HG02610 (cell line): ENCODE results near the gene MMP24.
A peak's percentile ranks its signal among the peaks of the same experiment; 100 is the strongest.
"Not testable (repeated sequence)": the region's sequence is repeated elsewhere in the genome, so short reads cannot be mapped to it uniquely, and the experiment has no call there.

ENCODE experiments used
- ATAC-seq: cut with Tn5 transposase; IDR thresholded peaks from one replicate; pipeline ENCODE4 v1.9.1; 2021; ENCODE audit warnings: mild to moderate bottlenecking, moderate library complexity; ENCODE audit not compliant: unreplicated experiment

Gene MMP24

DNA sequence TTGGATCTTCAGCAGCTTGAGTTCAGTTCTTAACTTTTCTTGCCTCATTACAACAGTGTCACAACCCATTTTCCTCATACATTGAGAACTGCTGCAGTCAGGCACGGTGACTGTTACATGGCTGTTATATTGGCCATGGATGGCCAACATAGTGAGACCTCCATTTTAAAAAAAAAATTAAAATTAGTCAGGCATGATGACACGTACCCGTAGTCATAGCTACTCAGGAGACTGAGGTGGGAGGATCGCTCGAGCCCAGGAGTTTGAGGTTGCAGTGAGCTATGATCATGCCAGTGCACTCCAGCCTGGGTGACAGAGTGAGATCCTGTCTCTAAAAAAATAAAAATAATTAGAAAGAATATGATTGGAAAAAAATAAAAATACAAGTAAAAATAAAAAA, 9.9 kb upstream of the MMP24 start:
- ATAC-seq: no peak

DNA sequence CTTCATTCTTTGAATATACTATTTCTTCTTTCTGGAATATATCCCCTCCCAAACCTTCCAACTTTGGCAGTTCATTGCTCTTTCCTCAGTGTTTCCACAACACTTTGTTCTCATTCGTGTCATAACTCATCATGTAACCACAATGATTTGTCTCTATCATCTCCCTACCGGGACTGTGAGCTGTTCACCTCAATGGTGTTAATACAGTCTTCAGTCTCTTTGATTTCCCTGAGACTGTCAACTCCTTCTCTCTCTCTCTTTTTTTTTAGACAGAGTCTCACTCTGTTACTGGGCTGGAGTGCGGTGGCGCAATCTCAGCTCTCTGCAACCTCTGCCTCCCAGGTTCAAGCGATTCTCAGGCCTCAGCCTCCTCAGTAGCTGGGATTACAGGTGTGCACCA, 2.5 kb upstream of the MMP24 start:
- no peak for ATAC-seq

DNA sequence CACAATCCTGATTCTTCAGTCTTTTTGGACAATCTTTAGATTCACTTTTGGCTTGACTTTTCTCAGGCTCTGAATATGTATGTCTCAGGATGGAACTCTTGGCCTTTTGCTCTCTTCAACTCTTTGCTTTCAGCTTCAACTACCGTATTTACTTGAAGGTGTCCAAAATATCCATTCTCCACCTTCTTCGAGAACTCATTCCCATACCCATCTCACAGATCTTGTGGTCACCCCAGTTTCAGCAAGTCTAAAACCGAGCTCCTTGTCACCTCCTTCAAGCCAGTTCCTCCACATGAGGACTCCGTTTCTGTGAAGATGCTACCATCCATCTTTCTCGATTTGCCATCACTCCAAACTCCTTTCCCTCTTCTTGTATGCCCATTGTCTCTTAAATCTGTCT, 2.0 kb upstream of the MMP24 start:
- no peak for ATAC-seq

DNA sequence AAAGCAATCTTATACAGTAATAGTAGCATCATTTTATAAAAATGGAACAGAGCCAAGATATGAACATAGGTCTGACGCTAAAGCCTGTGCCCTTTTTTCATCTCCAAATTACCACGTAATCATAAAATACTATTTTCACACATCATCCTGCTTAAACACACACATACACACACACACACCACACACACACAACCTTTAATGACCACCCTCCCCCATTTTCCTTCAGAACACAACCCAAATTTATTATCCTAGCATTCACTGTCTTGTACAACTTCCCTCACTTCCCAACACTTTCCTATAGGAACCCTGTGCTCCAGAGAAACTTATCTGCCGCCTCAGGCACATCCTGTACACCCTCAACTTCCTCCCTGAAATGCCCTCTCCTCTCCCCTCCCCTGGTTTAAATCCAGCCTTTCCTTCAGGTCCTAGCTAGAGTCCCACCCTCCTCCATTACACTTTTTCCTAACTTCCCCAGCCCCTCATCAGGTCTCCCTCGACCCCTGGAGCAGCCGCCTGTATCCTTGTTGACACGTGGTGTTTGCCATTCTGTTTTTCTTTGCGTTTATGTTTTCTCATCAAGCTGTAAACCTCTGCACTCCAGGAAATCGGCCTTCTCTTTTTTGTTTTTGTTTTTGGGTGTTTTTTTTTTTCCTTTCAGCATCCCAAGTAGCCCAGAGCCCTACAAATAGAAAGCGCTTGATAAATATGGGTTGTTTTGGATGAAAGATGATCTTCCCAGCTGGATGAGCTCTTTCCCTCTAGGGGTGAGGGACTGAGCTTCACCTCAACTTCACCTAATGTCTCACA, 968 bp upstream of the MMP24 start:
- ATAC-seq: no peak

DNA sequence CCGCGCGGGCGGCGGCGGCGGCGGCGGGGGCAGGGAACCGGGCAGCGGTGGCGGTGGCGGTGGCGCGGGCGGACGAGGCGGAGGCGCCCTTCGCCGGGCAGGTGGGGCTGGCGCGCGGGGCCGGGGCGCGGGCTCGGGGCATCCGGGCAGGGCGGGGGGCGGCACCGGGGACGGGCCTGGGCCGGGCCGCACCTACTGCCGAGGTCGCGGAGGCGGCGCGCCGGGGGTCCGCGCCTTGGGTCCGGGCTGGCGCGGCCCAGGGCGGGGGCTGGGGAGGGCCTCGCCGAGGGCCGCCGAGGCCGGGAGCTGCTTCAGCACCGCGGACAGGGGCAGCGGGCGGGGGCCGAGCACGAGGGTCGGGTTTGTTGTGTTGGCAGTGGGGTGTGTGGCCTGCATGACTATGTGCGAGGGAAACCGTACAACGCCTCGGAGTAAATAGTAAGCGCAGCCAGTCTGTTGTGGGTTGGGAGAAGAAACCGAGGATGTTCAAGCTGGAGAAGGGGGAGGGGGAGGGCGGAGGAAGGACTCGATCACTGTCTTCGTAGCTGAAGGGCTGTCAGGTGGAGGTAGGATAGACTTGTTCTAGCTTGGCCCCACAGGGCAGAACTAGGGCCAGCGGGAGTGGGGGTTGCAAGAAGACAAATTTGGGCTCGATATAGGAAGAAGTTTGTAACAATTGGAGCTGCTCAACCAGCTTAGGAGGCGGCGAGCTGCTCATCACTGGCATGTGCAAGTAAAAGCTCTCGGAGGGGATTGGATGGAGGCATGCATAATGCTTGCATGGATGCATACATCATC, 593 bp downstream of the MMP24 start:
- ATAC-seq: no peak

DNA sequence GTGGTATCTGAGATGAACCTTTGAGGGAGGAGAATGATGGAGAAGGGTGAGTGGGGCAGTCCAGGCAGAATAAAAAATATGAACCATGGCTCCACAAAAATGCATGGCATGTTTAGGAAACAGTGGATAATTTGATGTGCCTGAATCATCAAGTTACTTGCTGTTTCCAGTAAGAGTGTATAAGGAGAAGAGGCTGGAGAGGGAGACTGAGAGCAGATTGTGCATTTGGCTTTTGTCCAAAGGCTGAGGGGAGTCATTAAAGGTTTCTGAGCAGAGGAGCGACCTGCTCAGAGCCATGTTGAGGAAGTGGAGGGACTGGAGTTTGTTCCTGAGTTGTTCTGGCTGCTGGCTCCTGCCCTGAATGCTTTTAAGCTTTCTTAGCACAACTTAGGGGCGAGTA, 6.1 kb downstream of the MMP24 start:
- ATAC-seq: no peak

DNA sequence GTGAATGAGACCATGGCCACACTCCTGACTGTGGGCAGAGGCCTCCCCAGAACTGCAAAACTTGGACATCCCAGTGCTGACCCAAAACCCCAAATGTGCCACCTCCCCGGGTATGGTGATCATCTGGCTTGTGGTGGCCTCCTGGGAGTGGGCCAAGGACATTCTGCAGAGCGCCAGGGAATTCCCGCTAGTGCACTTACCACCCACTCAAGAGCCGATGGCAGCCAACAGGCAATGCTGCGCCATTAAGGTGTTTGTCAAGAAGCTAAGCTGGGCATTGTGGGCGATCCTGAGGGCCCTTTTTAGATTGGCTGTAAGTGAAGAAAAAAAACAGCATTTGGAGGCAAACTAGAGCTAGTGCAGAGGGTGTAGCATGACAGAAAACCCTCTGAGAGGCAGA, 9.4 kb downstream of the MMP24 start:
- no peak for ATAC-seq

DNA sequence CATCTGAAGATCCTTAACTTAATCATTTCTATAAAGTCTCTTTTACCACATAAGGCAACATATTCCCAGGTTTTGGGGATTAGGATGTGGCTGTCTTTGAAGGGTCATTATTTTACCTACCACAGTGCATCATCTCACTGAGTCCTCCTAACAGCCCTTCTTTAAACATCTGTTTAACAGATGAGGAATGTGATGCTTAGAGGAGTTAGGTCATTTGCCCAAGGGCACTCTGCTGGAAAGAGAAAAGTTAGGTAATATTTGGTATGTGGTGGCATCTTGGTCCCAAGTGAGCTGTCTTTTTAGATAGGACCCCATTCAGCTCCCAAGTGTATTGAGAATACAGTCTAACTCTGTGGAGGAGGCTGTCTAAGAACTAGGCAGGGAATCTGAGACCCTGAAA, 11.0 kb downstream of the MMP24 start:
- ATAC-seq: no peak

DNA sequence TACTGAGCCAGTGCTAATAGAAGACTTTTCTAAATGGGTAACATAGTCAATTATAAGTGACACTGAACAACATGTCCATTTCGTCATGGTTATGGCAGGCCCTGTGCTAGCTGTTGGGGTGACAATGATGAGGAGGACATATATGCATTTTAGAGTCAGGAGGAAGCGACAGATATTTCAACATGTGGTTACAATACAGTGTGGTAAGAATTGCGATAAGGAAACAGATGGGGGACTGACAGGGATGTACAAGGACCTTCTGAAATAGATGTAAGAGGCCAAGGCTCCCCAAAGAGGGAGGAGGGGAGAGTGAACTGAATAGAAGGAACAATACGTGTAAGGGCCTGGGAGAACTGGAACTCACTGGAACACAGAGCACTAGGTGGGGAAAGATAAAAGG, 11.7 kb downstream of the MMP24 start:
- ATAC-seq: no peak

DNA sequence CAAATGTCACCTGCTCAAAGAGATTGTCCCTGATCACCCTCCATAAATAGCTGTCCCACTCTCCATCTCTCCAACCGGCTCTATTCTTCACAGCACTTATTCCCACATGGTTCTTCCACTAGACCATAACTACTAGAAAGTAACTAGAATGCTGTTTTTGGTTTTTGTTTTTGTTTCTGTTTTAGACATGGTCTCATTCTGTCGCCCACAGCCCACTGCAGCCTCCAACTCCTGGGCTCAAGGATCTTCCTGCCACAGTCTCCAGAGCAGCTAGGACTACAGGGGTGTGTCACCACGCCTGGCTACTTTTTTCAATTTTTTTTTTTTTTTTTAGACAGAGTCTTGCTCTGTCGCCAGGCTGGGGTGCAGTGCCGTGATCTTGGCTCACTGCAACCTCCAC, 12.2 kb downstream of the MMP24 start:
- ATAC-seq: no peak

DNA sequence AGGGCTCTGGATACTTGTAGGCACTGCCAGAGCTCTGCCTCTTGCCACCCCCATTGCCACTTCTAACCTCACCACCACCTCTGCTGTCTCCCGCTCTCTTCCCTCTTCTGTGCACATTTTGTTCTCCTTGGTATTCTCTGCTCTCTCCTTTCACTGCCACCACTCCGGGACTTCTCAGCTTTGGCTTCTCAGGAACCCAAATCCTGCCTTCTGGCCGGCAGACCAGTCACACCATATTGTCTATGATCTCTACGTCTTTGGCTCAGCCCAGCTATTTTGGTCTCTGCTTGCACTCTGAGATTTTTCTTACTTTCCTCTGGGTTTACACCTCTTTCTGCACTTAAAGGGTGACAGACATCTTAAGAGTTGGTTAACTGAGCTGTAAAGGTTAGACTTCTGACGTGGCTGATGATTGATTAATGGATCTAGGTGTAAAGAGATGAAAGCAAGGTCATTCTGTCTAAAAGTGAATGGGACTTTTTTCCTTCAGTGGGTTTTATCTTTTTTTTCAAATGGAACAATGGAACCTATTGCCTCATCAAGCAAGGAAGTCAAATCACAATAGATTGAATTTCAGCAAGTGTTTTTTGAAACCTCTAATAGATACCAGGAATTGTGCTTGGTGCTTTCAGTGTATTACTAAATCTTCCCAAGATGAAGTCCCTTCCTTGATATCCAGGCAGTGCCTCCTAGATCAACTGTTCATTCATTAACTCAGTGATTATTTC, 13.8 kb downstream of the MMP24 start:
- no peak for ATAC-seq

DNA sequence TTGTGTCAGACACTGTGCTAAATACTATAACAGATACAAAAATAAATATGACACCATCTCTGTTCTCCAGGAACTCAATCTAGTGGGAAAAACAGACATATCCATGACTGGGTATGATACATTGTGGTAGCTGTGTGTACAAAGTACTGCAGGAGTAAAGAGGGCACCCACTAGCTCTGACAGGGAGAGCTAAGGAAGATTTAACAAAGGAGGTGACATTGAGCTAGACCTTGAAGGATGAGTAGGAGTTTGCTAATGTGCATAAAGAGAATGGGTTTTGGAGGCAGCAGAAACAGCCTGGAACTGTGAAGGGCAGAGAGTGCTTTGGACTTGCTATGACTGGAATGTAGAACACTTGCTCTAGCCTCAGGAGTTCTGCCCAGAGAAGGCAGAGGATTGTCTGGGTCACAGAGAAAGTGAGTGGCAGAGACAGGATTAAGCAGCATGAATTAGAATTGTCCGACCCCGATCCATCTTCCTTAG, 14.4 kb downstream of the MMP24 start:
- no peak for ATAC-seq

DNA sequence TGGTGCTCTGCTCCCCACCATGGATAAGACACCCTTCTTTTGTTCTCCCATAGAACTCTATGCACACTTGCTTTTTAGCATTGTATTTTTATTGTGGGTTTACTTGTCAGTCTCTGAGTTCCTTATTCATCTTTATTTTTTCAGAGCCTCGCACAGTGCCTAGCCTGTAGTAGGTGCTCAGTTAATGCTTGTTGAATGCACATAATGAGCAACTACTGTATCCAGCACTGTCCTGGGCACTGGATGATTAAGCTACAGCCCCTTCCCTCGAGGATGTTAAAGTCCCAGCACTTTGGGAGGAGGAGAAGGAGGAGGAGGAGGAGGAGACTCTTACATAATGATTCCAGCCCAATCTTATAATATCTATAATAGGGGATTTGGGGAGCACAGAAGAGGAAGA, 16.8 kb downstream of the MMP24 start:
- ATAC-seq: no peak

DNA sequence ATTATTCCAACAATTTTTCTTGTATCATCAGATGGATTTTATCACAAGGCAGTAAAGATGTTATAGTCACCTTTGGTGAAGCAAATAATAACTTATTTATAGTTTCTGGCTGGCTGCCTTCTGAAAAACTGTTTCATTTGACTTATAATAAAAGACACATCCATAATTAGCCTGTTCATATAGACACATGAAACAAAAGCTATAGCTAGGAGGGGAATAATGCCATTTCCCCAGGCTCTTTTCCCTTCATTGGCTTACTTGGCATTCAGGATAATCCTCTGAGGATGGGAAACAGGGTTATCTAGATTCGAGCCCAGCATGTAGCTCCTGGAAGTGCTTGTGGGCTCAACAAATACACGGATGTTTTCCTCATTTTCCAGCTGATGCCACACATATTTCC, 17.5 kb downstream of the MMP24 start:
- ATAC-seq: no peak

DNA sequence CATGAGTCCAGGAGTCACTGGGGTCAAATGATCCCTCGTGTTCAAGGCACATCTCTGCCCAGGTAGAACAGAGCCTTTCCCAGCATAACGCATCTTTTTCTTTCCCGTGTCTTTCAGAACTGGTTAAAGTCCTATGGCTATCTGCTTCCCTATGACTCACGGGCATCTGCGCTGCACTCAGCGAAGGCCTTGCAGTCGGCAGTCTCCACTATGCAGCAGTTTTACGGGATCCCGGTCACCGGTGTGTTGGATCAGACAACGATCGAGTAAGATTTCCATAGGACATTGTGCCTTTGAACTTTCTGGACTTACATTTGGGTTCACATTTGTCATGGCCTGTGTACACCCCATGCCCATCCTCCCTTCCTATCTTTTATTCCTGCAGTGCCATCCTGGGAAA, 20.2 kb downstream of the MMP24 start:
- no peak for ATAC-seq

DNA sequence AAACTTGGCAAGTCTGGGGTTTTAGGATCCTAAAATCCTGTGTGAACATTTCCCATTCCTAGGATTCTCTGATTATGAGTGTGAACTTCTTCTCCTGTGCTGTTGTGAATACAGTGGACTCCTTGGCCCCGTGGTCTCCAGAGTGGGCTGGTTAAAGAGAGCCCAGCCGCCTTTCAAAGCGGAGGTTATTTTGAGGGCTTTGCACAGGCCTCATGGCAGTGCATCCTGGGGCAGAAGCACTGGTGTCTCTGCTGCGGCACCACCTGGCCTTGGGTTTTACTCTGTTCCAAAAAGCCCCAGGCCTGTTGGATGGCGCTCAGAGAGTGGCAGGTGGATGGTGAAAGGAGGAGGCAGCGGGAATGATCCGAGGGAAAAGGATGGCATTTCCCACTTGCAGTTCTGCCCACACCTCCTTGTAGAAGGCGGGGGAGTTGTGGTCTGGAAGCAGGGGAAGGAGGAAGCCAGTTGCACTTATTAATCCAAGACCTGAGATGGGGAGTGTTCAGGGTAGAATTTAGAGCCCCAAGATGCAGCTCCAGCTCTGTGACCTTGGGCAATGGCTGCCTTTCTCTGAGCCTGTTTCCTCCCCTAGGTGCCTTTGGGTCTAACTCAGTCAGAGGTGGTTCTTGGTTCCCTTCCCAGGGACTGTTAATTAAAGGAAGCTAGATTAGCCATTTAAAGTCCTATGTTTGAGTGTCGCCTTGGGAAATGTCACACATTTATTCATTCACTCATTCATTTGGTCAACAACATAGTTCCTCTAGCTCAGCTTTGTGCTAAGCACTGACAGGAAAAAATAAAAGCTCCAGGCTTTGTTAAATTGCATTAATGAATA, 22.4 kb downstream of the MMP24 start:
- no peak for ATAC-seq

DNA sequence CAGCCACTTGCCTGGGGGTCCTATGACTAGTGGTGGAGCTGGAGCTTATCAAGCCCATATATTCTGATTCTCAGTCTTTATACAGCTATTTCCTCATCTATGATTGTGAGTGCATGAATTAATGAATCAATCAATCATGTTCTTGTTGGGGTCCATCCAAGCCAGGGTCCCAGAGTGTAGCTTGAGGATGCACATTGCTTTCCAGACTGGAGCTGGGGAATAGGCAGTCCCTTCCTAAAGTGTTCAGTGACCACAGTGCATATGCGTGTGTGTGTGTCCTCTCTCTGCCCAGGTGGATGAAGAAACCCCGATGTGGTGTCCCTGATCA, 25.1 kb downstream of the MMP24 start:
- ATAC-seq: no peak

DNA sequence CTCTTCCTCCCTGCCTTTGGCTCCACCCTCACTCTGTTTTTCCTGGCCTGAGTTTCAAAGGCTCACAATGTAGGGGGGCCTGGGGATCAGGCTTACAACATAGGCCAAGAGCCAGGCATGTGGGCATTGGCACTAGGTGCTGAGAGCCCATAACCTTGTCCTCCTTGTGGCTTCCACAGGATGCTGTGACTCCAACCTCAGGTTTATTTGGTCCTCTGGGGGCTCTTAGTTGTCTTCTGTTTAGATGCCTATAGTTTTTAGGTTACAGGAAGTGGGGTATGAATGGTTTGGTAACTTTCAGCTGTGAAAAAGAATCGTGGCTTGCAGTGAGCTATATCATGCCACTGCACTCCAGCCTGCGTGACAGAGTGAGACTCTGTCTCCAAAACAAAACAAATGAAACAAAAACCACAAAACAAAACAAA, 25.6 kb downstream of the MMP24 start:
- ATAC-seq: peak; percentile 77

DNA sequence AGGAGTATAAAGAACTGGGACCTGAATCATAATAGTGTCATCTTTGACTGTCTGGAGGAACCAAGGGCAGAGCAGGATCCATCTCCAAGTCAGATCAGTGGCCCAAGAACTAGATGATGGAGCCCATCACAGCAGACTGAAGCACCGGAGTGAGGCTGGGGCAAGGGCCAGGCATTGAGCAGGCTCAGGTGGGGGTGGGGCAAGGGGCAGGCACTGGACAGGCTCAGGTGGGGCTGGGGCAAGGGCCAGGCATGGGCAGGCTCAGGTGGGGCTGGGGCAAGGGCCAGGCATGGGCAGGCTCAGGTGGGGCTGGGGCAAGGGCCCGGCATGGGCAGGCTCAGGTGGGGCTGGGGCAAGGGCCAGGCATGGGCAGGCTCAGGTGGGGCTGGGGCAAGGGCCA, 26.1 kb downstream of the MMP24 start:
- not testable (repeated sequence) for ATAC-seq

DNA sequence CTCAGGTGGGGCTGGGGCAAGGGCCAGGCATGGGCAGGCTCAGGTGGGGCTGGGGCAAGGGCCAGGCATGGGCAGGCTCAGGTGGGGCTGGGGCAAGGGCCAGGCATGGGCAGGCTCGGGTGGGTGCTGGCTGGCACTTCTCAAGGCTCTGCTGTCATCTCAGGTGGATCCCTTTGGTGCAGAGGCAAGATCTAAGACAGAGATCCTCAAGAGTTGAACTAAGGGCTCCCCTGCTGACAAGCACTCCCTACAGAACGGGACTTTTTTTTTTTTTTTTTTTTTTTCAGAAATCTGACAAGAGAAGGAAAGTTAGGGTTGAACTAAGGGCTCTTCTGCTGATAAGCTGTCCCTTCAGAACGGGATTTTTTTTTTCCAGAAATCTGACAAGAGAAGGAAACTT, 26.5 kb downstream of the MMP24 start:
- ATAC-seq: no peak

DNA sequence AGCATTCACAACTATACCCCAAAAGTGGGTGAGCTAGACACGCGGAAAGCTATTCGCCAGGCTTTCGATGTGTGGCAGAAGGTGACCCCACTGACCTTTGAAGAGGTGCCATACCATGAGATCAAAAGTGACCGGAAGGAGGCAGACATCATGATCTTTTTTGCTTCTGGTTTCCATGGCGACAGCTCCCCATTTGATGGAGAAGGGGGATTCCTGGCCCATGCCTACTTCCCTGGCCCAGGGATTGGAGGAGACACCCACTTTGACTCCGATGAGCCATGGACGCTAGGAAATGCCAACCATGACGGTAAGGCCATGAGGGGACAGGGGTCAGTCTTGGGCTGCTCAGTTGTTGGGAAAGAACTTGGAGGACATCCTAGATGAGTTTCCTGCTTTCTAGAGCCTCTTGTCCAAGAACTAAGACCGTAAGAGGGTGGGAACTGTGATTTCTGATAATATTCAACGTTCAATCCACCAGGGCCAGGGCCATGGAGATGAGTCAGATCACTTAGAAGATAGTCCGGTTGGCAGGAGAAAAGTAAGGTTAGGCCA, 28.0 kb downstream of the MMP24 start:
- no peak for ATAC-seq
